ENCODE results near the gene PRR5. TPM values are rescaled to one million over a fixed set of nuclear protein-coding genes. Genes with fewer than 3 reads are reported as not detected.

The PRR5 gene
- total and polyA plus RNA-seq, 2 experiments from 2014 or later: 15.3 to 31.4 TPM

DNA sequence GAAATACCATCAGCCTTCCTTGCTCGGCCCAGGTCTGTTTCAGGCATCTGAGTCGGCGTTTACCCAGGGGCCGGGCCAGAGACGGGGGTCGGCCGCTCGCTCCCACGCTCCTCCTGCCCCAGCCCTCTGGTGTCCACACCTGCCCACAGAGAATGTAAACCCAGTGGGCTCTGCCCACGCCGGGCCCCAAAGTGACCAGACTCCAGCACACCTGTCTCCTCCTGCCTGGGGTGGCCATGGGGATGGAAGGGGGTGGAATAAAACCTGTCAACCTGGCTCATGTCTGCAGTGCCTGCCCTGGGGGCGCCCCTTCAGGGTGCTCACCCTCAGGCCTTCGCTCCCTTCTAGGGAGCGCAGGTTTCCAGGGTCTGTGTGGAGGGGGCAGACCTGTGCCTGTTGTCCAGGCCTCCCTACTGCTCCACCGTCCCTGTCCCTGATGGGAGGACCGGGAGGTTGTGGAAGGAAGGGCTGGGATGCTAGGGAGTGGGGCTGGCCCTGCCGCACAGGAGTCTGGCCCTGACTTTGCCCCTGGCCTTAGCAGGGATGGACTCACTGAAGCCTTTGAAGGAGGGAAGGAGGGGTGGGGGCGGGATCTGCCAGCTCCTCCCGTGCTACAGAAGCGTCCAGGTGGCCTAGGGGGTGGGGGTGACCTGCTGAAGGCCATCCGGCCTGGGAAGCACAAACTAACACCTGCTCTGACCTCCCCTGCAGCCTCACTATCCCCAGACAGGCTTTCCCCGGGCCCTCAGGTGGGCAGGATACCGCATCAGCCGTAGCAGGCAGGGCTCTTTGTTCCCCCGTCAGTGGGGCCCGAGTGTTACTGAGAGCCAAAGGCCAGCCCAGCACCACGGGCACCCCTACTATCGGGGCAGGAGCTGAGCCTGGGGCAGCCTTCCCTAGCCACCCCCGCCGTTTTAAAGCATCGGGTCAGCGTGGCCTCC lies 35.7 kb downstream of the PRR5 start (continued):
- TF ChIP-seq REST (IDR thresholded peaks at IDR 0.05; ENCODE audit: unreplicated experiment): no peak
- no peak for TF ChIP-seq JUNB (IDR thresholded peaks at IDR 0.05; ENCODE audit: unreplicated experiment)

DNA sequence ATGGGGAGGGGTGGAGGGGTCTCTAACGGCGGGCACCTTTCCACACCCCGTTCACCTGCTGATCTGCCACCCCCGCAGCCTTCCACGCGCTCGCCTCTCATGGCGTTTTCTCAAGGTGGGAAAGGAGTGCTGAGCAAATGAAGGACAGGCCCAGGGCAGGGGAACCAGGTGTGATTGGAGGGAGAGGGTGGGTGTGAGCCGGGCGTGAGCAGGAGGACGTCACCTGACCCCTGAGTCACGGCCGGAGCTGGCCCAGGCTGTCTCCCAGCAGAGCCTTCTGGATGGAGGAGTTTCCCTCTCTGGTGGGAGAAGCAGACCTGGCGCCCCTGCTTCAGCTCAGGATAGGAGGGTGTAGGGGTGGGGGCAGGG lies 36.3 kb downstream of the PRR5 start:
- peak overlapping the region; percentile 43 for H3K4me2 ChIP-seq
- TF ChIP-seq STAT1 (IDR thresholded peaks at IDR 0.05; ENCODE audit: unreplicated experiment) (no peak), CTCF (conservative IDR thresholded peaks at IDR 0.05; ENCODE audit: low read depth in 2 of 2) (no peak), REST (IDR thresholded peaks at IDR 0.05; ENCODE audit: unreplicated experiment) (no peak), POLR2AphosphoS5 (IDR thresholded peaks at IDR 0.05; ENCODE audit: low read depth) (no peak), CREB1 (CRISPR knock-in tag; IDR thresholded peaks at IDR 0.05; ENCODE audit: low read depth) (no peak), ZNF331 (CRISPR knock-in tag; IDR thresholded peaks at IDR 0.05; ENCODE audit: low read depth) (no peak)
- TF ChIP-seq, protein P1, sequence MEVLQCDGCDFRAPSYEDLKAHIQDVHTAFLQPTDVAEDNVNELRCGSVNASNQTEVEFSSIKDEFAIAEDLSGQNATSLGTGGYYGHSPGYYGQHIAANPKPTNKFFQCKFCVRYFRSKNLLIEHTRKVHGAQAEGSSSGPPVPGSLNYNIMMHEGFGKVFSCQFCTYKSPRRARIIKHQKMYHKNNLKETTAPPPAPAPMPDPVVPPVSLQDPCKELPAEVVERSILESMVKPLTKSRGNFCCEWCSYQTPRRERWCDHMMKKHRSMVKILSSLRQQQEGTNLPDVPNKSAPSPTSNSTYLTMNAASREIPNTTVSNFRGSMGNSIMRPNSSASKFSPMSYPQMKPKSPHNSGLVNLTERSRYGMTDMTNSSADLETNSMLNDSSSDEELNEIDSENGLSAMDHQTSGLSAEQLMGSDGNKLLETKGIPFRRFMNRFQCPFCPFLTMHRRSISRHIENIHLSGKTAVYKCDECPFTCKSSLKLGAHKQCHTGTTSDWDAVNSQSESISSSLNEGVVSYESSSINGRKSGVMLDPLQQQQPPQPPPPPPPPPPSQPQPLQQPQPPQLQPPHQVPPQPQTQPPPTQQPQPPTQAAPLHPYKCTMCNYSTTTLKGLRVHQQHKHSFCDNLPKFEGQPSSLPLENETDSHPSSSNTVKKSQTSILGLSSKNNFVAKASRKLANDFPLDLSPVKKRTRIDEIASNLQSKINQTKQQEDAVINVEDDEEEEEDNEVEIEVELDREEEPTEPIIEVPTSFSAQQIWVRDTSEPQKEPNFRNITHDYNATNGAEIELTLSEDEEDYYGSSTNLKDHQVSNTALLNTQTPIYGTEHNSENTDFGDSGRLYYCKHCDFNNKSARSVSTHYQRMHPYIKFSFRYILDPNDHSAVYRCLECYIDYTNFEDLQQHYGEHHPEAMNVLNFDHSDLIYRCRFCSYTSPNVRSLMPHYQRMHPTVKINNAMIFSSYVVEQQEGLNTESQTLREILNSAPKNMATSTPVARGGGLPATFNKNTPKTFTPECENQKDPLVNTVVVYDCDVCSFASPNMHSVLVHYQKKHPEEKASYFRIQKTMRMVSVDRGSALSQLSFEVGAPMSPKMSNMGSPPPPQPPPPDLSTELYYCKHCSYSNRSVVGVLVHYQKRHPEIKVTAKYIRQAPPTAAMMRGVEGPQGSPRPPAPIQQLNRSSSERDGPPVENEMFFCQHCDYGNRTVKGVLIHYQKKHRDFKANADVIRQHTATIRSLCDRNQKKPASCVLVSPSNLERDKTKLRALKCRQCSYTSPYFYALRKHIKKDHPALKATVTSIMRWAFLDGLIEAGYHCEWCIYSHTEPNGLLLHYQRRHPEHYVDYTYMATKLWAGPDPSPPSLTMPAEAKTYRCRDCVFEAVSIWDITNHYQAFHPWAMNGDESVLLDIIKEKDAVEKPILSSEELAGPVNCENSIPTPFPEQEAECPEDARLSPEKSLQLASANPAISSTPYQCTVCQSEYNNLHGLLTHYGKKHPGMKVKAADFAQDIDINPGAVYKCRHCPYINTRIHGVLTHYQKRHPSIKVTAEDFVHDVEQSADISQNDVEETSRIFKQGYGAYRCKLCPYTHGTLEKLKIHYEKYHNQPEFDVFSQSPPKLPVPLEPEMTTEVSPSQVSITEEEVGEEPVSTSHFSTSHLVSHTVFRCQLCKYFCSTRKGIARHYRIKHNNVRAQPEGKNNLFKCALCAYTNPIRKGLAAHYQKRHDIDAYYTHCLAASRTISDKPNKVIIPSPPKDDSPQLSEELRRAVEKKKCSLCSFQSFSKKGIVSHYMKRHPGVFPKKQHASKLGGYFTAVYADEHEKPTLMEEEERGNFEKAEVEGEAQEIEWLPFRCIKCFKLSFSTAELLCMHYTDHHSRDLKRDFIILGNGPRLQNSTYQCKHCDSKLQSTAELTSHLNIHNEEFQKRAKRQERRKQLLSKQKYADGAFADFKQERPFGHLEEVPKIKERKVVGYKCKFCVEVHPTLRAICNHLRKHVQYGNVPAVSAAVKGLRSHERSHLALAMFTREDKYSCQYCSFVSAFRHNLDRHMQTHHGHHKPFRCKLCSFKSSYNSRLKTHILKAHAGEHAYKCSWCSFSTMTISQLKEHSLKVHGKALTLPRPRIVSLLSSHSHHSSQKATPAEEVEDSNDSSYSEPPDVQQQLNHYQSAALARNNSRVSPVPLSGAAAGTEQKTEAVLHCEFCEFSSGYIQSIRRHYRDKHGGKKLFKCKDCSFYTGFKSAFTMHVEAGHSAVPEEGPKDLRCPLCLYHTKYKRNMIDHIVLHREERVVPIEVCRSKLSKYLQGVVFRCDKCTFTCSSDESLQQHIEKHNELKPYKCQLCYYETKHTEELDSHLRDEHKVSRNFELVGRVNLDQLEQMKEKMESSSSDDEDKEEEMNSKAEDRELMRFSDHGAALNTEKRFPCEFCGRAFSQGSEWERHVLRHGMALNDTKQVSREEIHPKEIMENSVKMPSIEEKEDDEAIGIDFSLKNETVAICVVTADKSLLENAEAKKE (CRISPR knock-in tag; IDR thresholded peaks at IDR 0.05): no peak

More for the DNA sequence above, 36.3 kb downstream of the PRR5 start:
- no peak for DNase-seq (ENCODE audit: low spot score)
- Histone ChIP-seq H3F3A (replicated peaks; ENCODE audit: low read depth) (no peaks in the 10 kb centered on the region; the same call in 1 of the 2 replicates), H3K4me3 (no peak overlapping the region), H3K9me2 (ENCODE audit: insufficient read depth) (no peaks in the 10 kb centered on the region), H3K79me2 (replicated peaks; ENCODE audit: insufficient read depth) (no peaks in the 10 kb centered on the region), H3K36me3 (ENCODE audit: insufficient read depth) (no peaks in the 10 kb centered on the region), H3K4me1 (ENCODE audit: insufficient read depth) (peaks cover 12% of the 10 kb centered on the region; the same call in 1 of the 2 replicates), H3K27ac (ENCODE audit: low read depth) (no peak overlapping the region), H4K20me1 (replicated peaks; ENCODE audit: insufficient read depth) (no peaks in the 10 kb centered on the region), H3K27me3 (ENCODE audit: insufficient read depth) (no peaks in the 10 kb centered on the region), H2AFZ (no peak overlapping the region)
- peaks cover 19% of the 10 kb centered on the region; the same call in 2 of the 3 replicates for H3K4me1 Mint-ChIP-seq
- no peak overlapping the region for H3K27ac Mint-ChIP-seq
- H3K9me3 Mint-ChIP-seq: no peaks in the 10 kb centered on the region
- H3K4me3 Mint-ChIP-seq: no peak overlapping the region
- H3K27me3 Mint-ChIP-seq (ENCODE audit: insufficient read depth, low read depth, poor library complexity): peaks cover 11% of the 10 kb centered on the region
- no peaks in the 10 kb centered on the region for H3K36me3 Mint-ChIP-seq (ENCODE audit: low read depth)
- ATAC-seq: peak; percentile 24

Measured in GM23338 (cell line).